IMR-90 (cell line): ENCODE measurements around the gene TNFRSF14. TPM values are rescaled to one million over a fixed set of nuclear protein-coding genes. Genes with fewer than 3 reads are reported as not detected.

Experiments
- ATAC-seq: fragments of 200-7000 bp; cut with Tn5 transposase; 2 replicates; pipeline ENCODE4 v1.9.1; 2020; ENCODE audit warnings: low read depth, mild to moderate bottlenecking, moderate library complexity
- BruUV-seq: library from RNA; stranded (reverse); fragments of 400-500 nt; replicated peaks from 2 replicates; lab custom pipeline; 2021; lab: Mats Ljungman, UMichigan
- CTCF ChIA-PET: fragments of 300-600 bp; formaldehyde crosslinking; extraction: SDS; loops from one replicate; lab custom pipeline; 2021; ENCODE audit warnings: antibody characterized with exemption; lab: Yijun Ruan, JAX
- POLR2A ChIA-PET: fragments of 300-600 bp; sonication (Branson Sonifier 250); formaldehyde crosslinking; loops from one replicate; lab custom pipeline; 2022; ENCODE audit warnings: antibody characterized with exemption; ENCODE audit not compliant: unreplicated experiment; lab: Charles Lee
- DNase-seq: peaks from one replicate; pipeline ENCODE4 v3.0.0; 2013
- H2AFZ ChIP-seq: replicated peaks from 2 replicates; pipeline ENCODE3; 2013; ENCODE audit warnings: low read length, mild to moderate bottlenecking; ENCODE audit not compliant: poor library complexity
- H2AK5ac ChIP-seq: 2 replicates; pipeline ENCODE4 v1.6.1; 2013; ENCODE audit warnings: low read depth, low read length, inconsistent platforms
- H2AK9ac ChIP-seq: replicated peaks from 2 replicates; pipeline ENCODE3; 2013; ENCODE audit warnings: mild to moderate bottlenecking, low read depth, low read length, moderate library complexity; ENCODE audit not compliant: poor library complexity
- H2BK120ac ChIP-seq: 2 replicates; pipeline ENCODE4 v1.6.1; 2013; ENCODE audit warnings: low read depth, low read length, inconsistent platforms
- H2BK15ac ChIP-seq: 3 replicates; pipeline ENCODE4 v1.6.1; 2013; ENCODE audit warnings: low read depth, low read length, inconsistent platforms
- H2BK20ac ChIP-seq: 2 replicates; pipeline ENCODE4 v1.6.1; 2013; ENCODE audit warnings: low read depth, mild to moderate bottlenecking, inconsistent platforms, low read length, moderate library complexity
- H2BK5ac ChIP-seq: 2 replicates; pipeline ENCODE4 v1.6.1; 2013; ENCODE audit warnings: mild to moderate bottlenecking, low read depth, low read length, inconsistent platforms; ENCODE audit not compliant: poor library complexity, severe bottlenecking
- H3K14ac ChIP-seq: replicated peaks from 2 replicates; pipeline ENCODE4 v1.6.1; 2013; ENCODE audit warnings: low read depth, low read length, inconsistent platforms
- H3K18ac ChIP-seq: 2 replicates; pipeline ENCODE4 v1.6.1; 2013; ENCODE audit warnings: low read depth, low read length, control low read depth
- H3K23ac ChIP-seq: 2 replicates; pipeline ENCODE4 v1.6.1; 2013; ENCODE audit warnings: low read depth, low read length, inconsistent platforms
- H3K27ac ChIP-seq: 2 replicates; pipeline ENCODE4 v1.5.1; 2013; ENCODE audit warnings: mild to moderate bottlenecking, control low read depth, low read length; ENCODE audit not compliant: insufficient read depth
- H3K27me3 ChIP-seq: 2 replicates; pipeline ENCODE4 v1.6.1; 2013; ENCODE audit warnings: low read length; ENCODE audit not compliant: control insufficient read depth, insufficient read depth
- H3K36me3 ChIP-seq: 2 replicates; pipeline ENCODE4 v1.6.1; 2013; ENCODE audit warnings: low read length, mixed read lengths; ENCODE audit not compliant: control insufficient read depth, insufficient read depth
- H3K4ac ChIP-seq: 2 replicates; pipeline ENCODE4 v1.6.1; 2013; ENCODE audit warnings: low read depth, low read length, inconsistent platforms
- H3K4me1 ChIP-seq: 2 replicates; pipeline ENCODE4 v1.6.1; 2013; ENCODE audit warnings: low read length, mixed read lengths; ENCODE audit not compliant: control insufficient read depth, insufficient read depth
- H3K4me2 ChIP-seq: 2 replicates; pipeline ENCODE4 v1.6.1; 2013; ENCODE audit warnings: low read depth, mild to moderate bottlenecking, control low read depth, low read length, moderate library complexity
- H3K4me3 ChIP-seq: 2 replicates; pipeline ENCODE4 v1.5.1; 2013; ENCODE audit warnings: low read depth, mild to moderate bottlenecking, control low read depth, low read length, moderate library complexity; ENCODE audit not compliant: insufficient read depth
- H3K56ac ChIP-seq: 2 replicates; pipeline ENCODE4 v1.6.1; 2013; ENCODE audit warnings: low read length, inconsistent platforms; ENCODE audit not compliant: insufficient read depth; ENCODE audit errors: extremely low read depth
- H3K79me1 ChIP-seq, 2 experiments: 2 replicates each; pipeline ENCODE4 v1.6.1; 2013; ENCODE audit warnings: low read length in 2 of 2, inconsistent platforms in 1 of 2, low read depth in 1 of 2
- H3K9ac ChIP-seq: 2 replicates; pipeline ENCODE4 v1.6.1; 2013; ENCODE audit warnings: low read depth, low read length, control low read depth
- H3K9me1 ChIP-seq: 2 replicates; pipeline ENCODE4 v1.6.1; 2013; ENCODE audit warnings: low read length, inconsistent platforms; ENCODE audit not compliant: insufficient read depth
- H3K9me3 ChIP-seq: 2 replicates; pipeline ENCODE4 v1.6.1; 2013; ENCODE audit warnings: low read length; ENCODE audit not compliant: control insufficient read depth, insufficient read depth
- H4K20me1 ChIP-seq: 2 replicates; pipeline ENCODE4 v1.6.1; 2013; ENCODE audit warnings: low read length, inconsistent platforms; ENCODE audit not compliant: insufficient read depth
- H4K5ac ChIP-seq: 2 replicates; pipeline ENCODE4 v1.6.1; 2013; ENCODE audit warnings: mild to moderate bottlenecking, low read depth, low read length, control low read depth
- H4K8ac ChIP-seq, 2 experiments: 2 replicates each; pipeline ENCODE4 v1.6.1; 2013; ENCODE audit warnings: low read depth in 2 of 2, low read length in 2 of 2, control low read depth in 1 of 2, inconsistent platforms in 1 of 2
- H4K91ac ChIP-seq: 2 replicates; pipeline ENCODE4 v1.6.1; 2013; ENCODE audit warnings: low read depth, low read length, inconsistent platforms; ENCODE audit not compliant: insufficient read depth
- BHLHE40 ChIP-seq: fragments of 150-350 bp; IDR thresholded peaks from 2 replicates; pipeline ENCODE4 v1.6.1; 2016; ENCODE audit warnings: mild to moderate bottlenecking, low read depth, low read length
- CEBPB ChIP-seq: IDR thresholded peaks from 2 replicates; pipeline ENCODE4 v1.6.1; 2012; ENCODE audit warnings: low read depth, low read length, improper control_type of control experiment
- CHD1 ChIP-seq: IDR thresholded peaks from 2 replicates; pipeline ENCODE4 v1.6.1; 2012; ENCODE audit warnings: low read depth, low read length, improper control_type of control experiment
- ELK1 ChIP-seq: fragments of 150-350 bp; IDR thresholded peaks from 2 replicates; pipeline ENCODE4 v1.6.1; 2016; ENCODE audit warnings: low read depth, mild to moderate bottlenecking, low read length, moderate library complexity, borderline replicate concordance
- MAFK ChIP-seq: IDR thresholded peaks from 2 replicates; pipeline ENCODE4 v1.6.1; 2012; ENCODE audit warnings: low read depth, low read length, improper control_type of control experiment
- MAZ ChIP-seq: IDR thresholded peaks from 2 replicates; pipeline ENCODE4 v1.6.1; 2012; ENCODE audit warnings: low read depth, mild to moderate bottlenecking, low read length, improper control_type of control experiment, moderate library complexity, borderline replicate concordance
- MXI1 ChIP-seq: IDR thresholded peaks from 2 replicates; pipeline ENCODE4 v1.6.1; 2012; ENCODE audit warnings: low read depth, mild to moderate bottlenecking, low read length, moderate library complexity, borderline replicate concordance
- POLR2A ChIP-seq: IDR thresholded peaks from 2 replicates; pipeline ENCODE4 v1.6.1; 2012; ENCODE audit warnings: mild to moderate bottlenecking, low read depth, low read length
- RAD21 ChIP-seq: IDR thresholded peaks from 2 replicates; pipeline ENCODE4 v1.6.1; 2012; ENCODE audit warnings: low read length, improper control_type of control experiment
- RCOR1 ChIP-seq: IDR thresholded peaks from 2 replicates; pipeline ENCODE4 v1.6.1; 2012; ENCODE audit warnings: mild to moderate bottlenecking, low read length, improper control_type of control experiment; ENCODE audit not compliant: insufficient replicate concordance
- SMC3 ChIP-seq: fragments of 150-350 bp; IDR thresholded peaks from 2 replicates; pipeline ENCODE4 v1.6.1; 2016; ENCODE audit warnings: low read depth, mild to moderate bottlenecking, antibody characterized with exemption, low read length, moderate library complexity
- WGBS, 2 experiments: methylation state at CpG; one replicate each; pipeline versions ENCODE4 v1.1.5 to v1.1.7; 2013; ENCODE audit warnings: missing lambda C conversion rate in 2 of 2; ENCODE audit not compliant: insufficient read length in 1 of 2; ENCODE audit errors: extremely low coverage in 2 of 2; 5-methylcytosine and 5-hydroxymethylcytosine counted together
- dilution Hi-C: fragments of 300-500 bp; cut with HindIII; formaldehyde crosslinking; loops from one replicate; pipeline ENCODE4 v1.14.3; 2018; ENCODE audit warnings: low sequenced_read_pairs; ENCODE audit not compliant: unreplicated experiment
- in situ Hi-C: fragments of 300-500 bp; cut with MboI; formaldehyde crosslinking; loops from 3 replicates; pipeline ENCODE4 v1.14.3; 2019; ENCODE audit warnings: low sequenced_read_pairs, inconsistent platforms, mixed read lengths
- intact Hi-C: fragments of 100-400 bp; cut with micrococcal nuclease; formaldehyde crosslinking; loops from 2 replicates; pipeline ENCODE4 v1.10.0; 2022
- polyA plus RNA-seq, 3 experiments: library from polyadenylated mRNA; depleted of rRNA; stranded (reverse); fragments of >200 nt; gene quantifications; 2 replicates each; pipeline ENCODE4 v1.2.3, GENCODE V29; 2012; ENCODE audit warnings: low replicate concordance in 1 of 3
- total RNA-seq: library from RNA; depleted of rRNA; stranded (reverse); fragments of >200 nt; gene quantifications from 2 replicates; pipeline ENCODE4 v1.2.3, GENCODE V29; 2012

Gene TNFRSF14
- total and polyA plus RNA-seq, 2 of the 4 experiments (the other 2 are of a cell fraction), result 1.3 to 4.2 TPM

GRCh38 chr1:2604156-2604843, 48.1 kb downstream of the TNFRSF14 start:
- no peak overlapping the region for H3K4me3 ChIP-seq
- intact Hi-C loops (no loop called here), in situ Hi-C loops (no loop called here), dilution Hi-C loops (no loop called here)
- H2AFZ ChIP-seq, result no peak overlapping the region
- H3K4ac ChIP-seq, result no peak overlapping the region
- DNase-seq, result no peak
- BruUV-seq, result no TSS peak
- H3K79me1 ChIP-seq, result no peaks in the 10 kb centered on the region
- no peaks in the 10 kb centered on the region for H4K20me1 ChIP-seq
- H2AK5ac ChIP-seq, result no peak overlapping the region
- no peak overlapping the region for H3K23ac ChIP-seq
- H3K14ac ChIP-seq, result no peak overlapping the region
- H2BK120ac ChIP-seq, result no peak overlapping the region
- no peak overlapping the region for H3K9ac ChIP-seq
- H3K27ac ChIP-seq, result no peak overlapping the region
- no peak overlapping the region for H2BK5ac ChIP-seq
- no peak overlapping the region for H2BK20ac ChIP-seq
- no peaks in the 10 kb centered on the region for H3K36me3 ChIP-seq
- no peak overlapping the region for H3K4me2 ChIP-seq
- H4K5ac ChIP-seq, result no peak overlapping the region
- no peak for TF ChIP-seq BHLHE40
- no peak for TF ChIP-seq CHD1
- TF ChIP-seq RCOR1, result no peak
- no peak for TF ChIP-seq RAD21
- TF ChIP-seq POLR2A, result no peak
- TF ChIP-seq CEBPB, result no peak
- no peak for TF ChIP-seq MAFK
- TF ChIP-seq MXI1, result no peak
- no peak for TF ChIP-seq MAZ
- no peak for TF ChIP-seq ELK1
- no peak for TF ChIP-seq SMC3
- H3K18ac ChIP-seq, result no peak overlapping the region
- CTCF ChIA-PET, result no interaction called here
- H3K56ac ChIP-seq, result no peak overlapping the region
- no peak overlapping the region for H2BK15ac ChIP-seq
- H3K9me3 ChIP-seq, result no peaks in the 10 kb centered on the region
- POLR2A ChIA-PET, result no interaction called here
- H4K8ac ChIP-seq, result no peak overlapping the region
- no peak overlapping the region for H4K91ac ChIP-seq
- no peak overlapping the region for H2AK9ac ChIP-seq
- WGBS, 2 experiments, result 82% methylated on average over 9 of the region's 19 CpGs; no CpG with 5 or more reads in 1 of the 2 experiments
- no peaks in the 10 kb centered on the region for H3K9me1 ChIP-seq
- H3K4me1 ChIP-seq, result no peaks in the 10 kb centered on the region
- no peaks in the 10 kb centered on the region; the same call in 1 of the 2 replicates for H3K27me3 ChIP-seq
- no peak for ATAC-seq
